Esophagus muscularis mucosa (tissue), 3 donors: ENCODE measurements around the gene RNU11.

Source experiments
- POLR2AphosphoS5 ChIP-seq, 2 donors: sonication (generic); formaldehyde crosslinking; IDR thresholded peaks; one replicate each; pipeline ENCODE4 v1.6.1; 2017; ENCODE audit warnings: antibody characterized with exemption in 2 of 2
- TF ChIP-seq, protein P1 (sequence below), 3 experiments: fragments of 200-600 bp in 2 of 3; fragments of 450-650 bp in 1 of 3; sonication (generic) in 2 of 3; IDR thresholded peaks; one replicate each; pipeline ENCODE4 v1.5.1; 2017 to 2019; ENCODE audit warnings: antibody characterized with exemption in 3 of 3, mild to moderate bottlenecking in 2 of 3, moderate library complexity in 1 of 3

- TF ChIP-seq, protein P1, sequence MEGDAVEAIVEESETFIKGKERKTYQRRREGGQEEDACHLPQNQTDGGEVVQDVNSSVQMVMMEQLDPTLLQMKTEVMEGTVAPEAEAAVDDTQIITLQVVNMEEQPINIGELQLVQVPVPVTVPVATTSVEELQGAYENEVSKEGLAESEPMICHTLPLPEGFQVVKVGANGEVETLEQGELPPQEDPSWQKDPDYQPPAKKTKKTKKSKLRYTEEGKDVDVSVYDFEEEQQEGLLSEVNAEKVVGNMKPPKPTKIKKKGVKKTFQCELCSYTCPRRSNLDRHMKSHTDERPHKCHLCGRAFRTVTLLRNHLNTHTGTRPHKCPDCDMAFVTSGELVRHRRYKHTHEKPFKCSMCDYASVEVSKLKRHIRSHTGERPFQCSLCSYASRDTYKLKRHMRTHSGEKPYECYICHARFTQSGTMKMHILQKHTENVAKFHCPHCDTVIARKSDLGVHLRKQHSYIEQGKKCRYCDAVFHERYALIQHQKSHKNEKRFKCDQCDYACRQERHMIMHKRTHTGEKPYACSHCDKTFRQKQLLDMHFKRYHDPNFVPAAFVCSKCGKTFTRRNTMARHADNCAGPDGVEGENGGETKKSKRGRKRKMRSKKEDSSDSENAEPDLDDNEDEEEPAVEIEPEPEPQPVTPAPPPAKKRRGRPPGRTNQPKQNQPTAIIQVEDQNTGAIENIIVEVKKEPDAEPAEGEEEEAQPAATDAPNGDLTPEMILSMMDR (IDR thresholded peaks at IDR 0.05) = no peak
- TF ChIP-seq POLR2AphosphoS5 (IDR thresholded peaks at IDR 0.05) = no peak
These were observed 22.9 kb downstream of the RNU11 start for GRCh38 chr1:28671254-28671780.
